GM21528 (cell line): ENCODE data around the gene FBN1.

Experiments used
- ATAC-seq: cut with Tn5 transposase; IDR thresholded peaks from one replicate; pipeline ENCODE4 v1.9.1; 2021; ENCODE audit warnings: mild to moderate bottlenecking, moderate library complexity; ENCODE audit not compliant: unreplicated experiment, low FRiP score

The FBN1 gene

GRCh38 chr15:48411971-48412591 lies 233.4 kb downstream of the FBN1 start:
- no peak for ATAC-seq

GRCh38 chr15:48409623-48410022 lies 235.9 kb downstream of the FBN1 start:
- ATAC-seq: no peak

GRCh38 chr15:48408327-48408726 lies 237.2 kb downstream of the FBN1 start:
- ATAC-seq: no peak

GRCh38 chr15:48407646-48408045 lies 237.9 kb downstream of the FBN1 start:
- no peak for ATAC-seq

- ATAC-seq: no peak
These were observed 238.6 kb downstream of the FBN1 start for GRCh38 chr15:48406911-48407310.

GRCh38 chr15:48406266-48406891 lies 239.1 kb downstream of the FBN1 start:
- ATAC-seq: no peak

- ATAC-seq: no peak
These were observed 242.9 kb downstream of the FBN1 start for GRCh38 chr15:48402427-48403177.

- no peak for ATAC-seq
These were observed 245.4 kb downstream of the FBN1 start for GRCh38 chr15:48400086-48400485.

GRCh38 chr15:48397841-48398240 lies 247.7 kb downstream of the FBN1 start:
- ATAC-seq: no peak

- ATAC-seq: no peak
These were observed 249.5 kb downstream of the FBN1 start for GRCh38 chr15:48396020-48396419.

- no peak for ATAC-seq
These were observed 249.9 kb downstream of the FBN1 start for GRCh38 chr15:48395521-48396011.

- ATAC-seq: no peak
These were observed 250.5 kb downstream of the FBN1 start for GRCh38 chr15:48394970-48395369.

- no peak for ATAC-seq
These were observed 251.6 kb downstream of the FBN1 start for GRCh38 chr15:48393645-48394506.

- ATAC-seq: no peak
These were observed 253.2 kb downstream of the FBN1 start for GRCh38 chr15:48392356-48392755.

GRCh38 chr15:48391950-48392349 lies 253.6 kb downstream of the FBN1 start:
- no peak for ATAC-seq

- no peak for ATAC-seq
These were observed 255.8 kb downstream of the FBN1 start for GRCh38 chr15:48389691-48390143.

GRCh38 chr15:48388910-48389309 lies 256.6 kb downstream of the FBN1 start:
- no peak for ATAC-seq

GRCh38 chr15:48388016-48388851 lies 257.3 kb downstream of the FBN1 start:
- no peak for ATAC-seq

- ATAC-seq: no peak
These were observed 260.3 kb downstream of the FBN1 start for GRCh38 chr15:48385031-48385830.
